ENCODE data around the gene KLHL35. TPM values are rescaled to one million over a fixed set of nuclear protein-coding genes. Genes with fewer than 3 reads are reported as not detected.

The KLHL35 gene
- total RNA-seq, 1 experiment from 2014 or later: 0.83 TPM

GRCh38 chr11:75422248-75423231 lies 10.5 kb downstream of the KLHL35 start:
- no peaks in the 10 kb centered on the region for H3K27me3 ChIP-seq (ENCODE audit: insufficient read depth, low read length)
- no peak for TF ChIP-seq CTCF (conservative IDR thresholded peaks at IDR 0.05)
- no peak overlapping the region for H3K23ac ChIP-seq (ENCODE audit: insufficient read length, low read depth, low read length)
- peaks cover 4% of the 10 kb centered on the region for H3K27me3 Mint-ChIP-seq (ENCODE audit: low read depth)
- H2BK15ac ChIP-seq (ENCODE audit: low read depth, low read length): no peak overlapping the region
- no peak overlapping the region for H3K56ac ChIP-seq (ENCODE audit: insufficient read length, low read depth, low read length)
- no peaks in the 10 kb centered on the region for H3K9me3 Mint-ChIP-seq
- H3K79me1 ChIP-seq (ENCODE audit: insufficient read depth, low read depth, low read length, poor library complexity, severe bottlenecking): no peaks in the 10 kb centered on the region
- no peak overlapping the region for H3K9ac ChIP-seq (ENCODE audit: extremely low read depth, insufficient read length, low read length)
- no peak overlapping the region for H4K8ac ChIP-seq (replicated peaks; ENCODE audit: insufficient read length, low read depth, low read length)
- no peaks in the 10 kb centered on the region for H3K9me3 ChIP-seq (ENCODE audit: control insufficient read depth, low read depth, low read length)
- no peak overlapping the region for H3T11ph ChIP-seq (ENCODE audit: low read length)
- H2AFZ ChIP-seq (ENCODE audit: low read length): no peak overlapping the region
- no CpG with 5 or more reads among the region's 15 CpGs for WGBS (ENCODE audit: extremely low coverage, insufficient read length, low lambda C conversion rate)
- H2AK5ac ChIP-seq (ENCODE audit: insufficient read length, low read length): no peak overlapping the region
- H3K79me2 ChIP-seq (ENCODE audit: insufficient read depth, low read length): no peaks in the 10 kb centered on the region
- no peak for DNase-seq
- H3K36me3 Mint-ChIP-seq (ENCODE audit: insufficient read depth in 1 of 3, low read depth in 3 of 3): peaks cover 13 to 18% (median 15%) of the 10 kb centered on the region in 3 experiments
- H4K91ac ChIP-seq (ENCODE audit: insufficient read length, low read depth, low read length): no peak overlapping the region
- H2BK20ac ChIP-seq (ENCODE audit: low read depth, low read length, poor library complexity, severe bottlenecking): no peak overlapping the region
- H3K4me1 Mint-ChIP-seq: peaks cover 5 to 16% of the 10 kb centered on the region in 2 experiments
- H2BK5ac ChIP-seq (ENCODE audit: insufficient read length, low read length): no peak overlapping the region
- H3K27ac Mint-ChIP-seq: no peak overlapping the region; a peak in 1 of 7 replicates
- H3K4me2 ChIP-seq (ENCODE audit: insufficient read depth, insufficient read length, low read length): no peak overlapping the region
- H4K5ac ChIP-seq (ENCODE audit: insufficient read length, low read depth, low read length): no peak overlapping the region
- no peaks in the 10 kb centered on the region for H3K4me1 ChIP-seq (ENCODE audit: insufficient read depth, low read length)
- no peak overlapping the region for H3K27ac ChIP-seq (ENCODE audit: insufficient read length, low read depth, low read length)
- H3K4me3 Mint-ChIP-seq: no peak overlapping the region
- H3K23me2 ChIP-seq (ENCODE audit: insufficient read length, low read depth, low read length, poor library complexity, severe bottlenecking): no peaks in the 10 kb centered on the region
- H4K20me1 ChIP-seq (ENCODE audit: control insufficient read depth, insufficient read depth, insufficient read length): no peaks in the 10 kb centered on the region
- H2BK120ac ChIP-seq (ENCODE audit: low read depth, low read length, poor library complexity, severe bottlenecking): no peak overlapping the region
- no peak overlapping the region for H2BK12ac ChIP-seq (ENCODE audit: insufficient read length, low read depth, low read length)
- no peak overlapping the region for H3K14ac ChIP-seq (ENCODE audit: insufficient read depth, low read length)
- H3K4ac ChIP-seq (ENCODE audit: low read depth, low read length): no peak overlapping the region
- H3K18ac ChIP-seq (ENCODE audit: insufficient read length, low read depth, low read length): no peak overlapping the region
